Measurements from ENCODE around the gene ARHGAP23. TPM values are rescaled to one million over a fixed set of nuclear protein-coding genes. Genes with fewer than 3 reads are reported as not detected.
A peak's percentile ranks its signal among the peaks of the same experiment; 100 is the strongest.

ARHGAP23 gene
- total and polyA plus RNA-seq, 2 donors (not counting 3 experiments of a cell fraction or from before 2014, with no cell fraction given), result 25.4 to 190 TPM

DNA sequence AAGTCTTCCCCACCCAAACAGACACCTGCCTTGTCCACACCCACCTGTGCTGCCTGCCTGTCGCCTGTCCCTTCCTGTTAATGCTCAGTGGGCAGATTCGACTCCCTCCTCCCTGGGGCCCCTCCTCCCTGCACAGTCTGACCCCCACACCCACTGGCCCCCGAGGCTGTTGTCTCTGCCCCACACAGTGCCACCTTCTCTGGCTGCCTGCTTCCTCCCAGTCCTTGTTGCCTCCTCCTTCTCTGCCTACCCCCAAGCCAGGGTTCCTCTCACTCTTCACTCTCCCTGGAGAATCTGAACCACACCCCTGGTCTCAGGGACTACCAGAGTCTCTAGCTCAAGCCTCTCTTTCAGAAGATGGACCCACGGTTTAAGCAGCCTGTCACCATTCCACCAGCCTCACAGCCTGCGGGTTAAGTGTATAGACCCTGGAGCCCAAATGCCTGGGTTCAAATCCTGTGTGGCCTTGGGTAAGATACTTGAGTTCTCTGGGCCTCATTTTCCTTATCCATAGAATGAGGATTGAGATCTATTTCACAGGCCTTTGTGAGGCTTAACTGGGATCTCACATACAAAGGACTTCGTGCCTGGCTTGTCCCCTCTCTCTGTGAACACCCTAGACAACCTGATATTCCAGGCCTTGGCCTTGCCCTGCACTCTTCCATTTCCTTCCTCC, 3.8 kb upstream of the ARHGAP23 start:
- H3K79me2 ChIP-seq (ENCODE audit: control insufficient read depth, insufficient read depth, low read length), result peaks cover 23% of the 10 kb centered on the region
- H3K4me1 ChIP-seq (ENCODE audit: control insufficient read depth, extremely low read depth, insufficient read depth, low read length), result peaks cover 47% of the 10 kb centered on the region
- DNase-seq (ENCODE audit: low read depth, low spot score), result no peak
- TF ChIP-seq GATA2 (IDR thresholded peaks at IDR 0.05; ENCODE audit: insufficient read depth, insufficient read length, low read depth, low read length), result no peak
- no peak for TF ChIP-seq EZH2 (IDR thresholded peaks at IDR 0.05; ENCODE audit: borderline replicate concordance, low read depth, low read length, severe bottlenecking)
- no peak for TF ChIP-seq JUN (IDR thresholded peaks at IDR 0.05; ENCODE audit: borderline replicate concordance, insufficient read depth, insufficient read length, low read depth)
- TF ChIP-seq, protein P1, sequence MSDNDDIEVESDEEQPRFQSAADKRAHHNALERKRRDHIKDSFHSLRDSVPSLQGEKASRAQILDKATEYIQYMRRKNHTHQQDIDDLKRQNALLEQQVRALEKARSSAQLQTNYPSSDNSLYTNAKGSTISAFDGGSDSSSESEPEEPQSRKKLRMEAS (IDR thresholded peaks at IDR 0.05; ENCODE audit: insufficient read depth, insufficient read length), result no peak
- no peak for TF ChIP-seq POLR2A (IDR thresholded peaks at IDR 0.05; ENCODE audit: low read depth, low read length)
- TF ChIP-seq MYC (IDR thresholded peaks at IDR 0.05; ENCODE audit: low read depth, low read length), result no peak
- peaks cover 4 to 6% of the 10 kb centered on the region in 2 experiments for H3K27me3 ChIP-seq (ENCODE audit: control insufficient read depth in 2 of 2, insufficient read depth in 2 of 2, low read length in 2 of 2)
- no peaks in the 10 kb centered on the region for H4K20me1 ChIP-seq (replicated peaks; ENCODE audit: control insufficient read depth, extremely low read depth, insufficient read depth, low read length)
- dilution Hi-C loops (cut with MboI; ENCODE audit: extremely low pct_ligation_motif_present, low sequenced_read_pairs) (no loop called here), intact Hi-C loops (cut with micrococcal nuclease) (loop anchor here (2.0 kb wide), 1 partner anchor 60 kb away; no protein-coding TSS in a partner anchor)
- H3K4me2 ChIP-seq (ENCODE audit: insufficient read depth, low read length), result peak overlapping the region; percentile 20
- FAIRE-seq, result no peak
- no peak overlapping the region for H3K4me3 ChIP-seq (replicated peaks in 1 of 3; ENCODE audit: insufficient read depth in 1 of 3, low read depth in 1 of 3, low read length in 3 of 3)
- peak overlapping the region; percentile 69 for H2AFZ ChIP-seq (ENCODE audit: low read depth, low read length)
- H3K36me3 ChIP-seq (ENCODE audit: control insufficient read depth in 2 of 2, extremely low read depth in 1 of 2, insufficient read depth in 2 of 2, low read length in 2 of 2), result no peaks in the 10 kb centered on the region
- no peaks in the 10 kb centered on the region for H3K9me3 ChIP-seq (replicated peaks; ENCODE audit: control insufficient read depth, insufficient read depth, low read length)
- ChIA-PET POLR2A (interaction anchor here (0.6 to 1.3 kb wide), 4 partner anchors 10 to 85 kb away, joined by 3 read pairs; no protein-coding TSS in a partner anchor), CTCF (interaction anchor here (0.5 to 9.7 kb wide), 39 partner anchors 8 to 243 kb away, joined by 3 to 96 read pairs (median 7); no protein-coding TSS in a partner anchor)
- H3K9ac ChIP-seq (replicated peaks; ENCODE audit: extremely low read depth, insufficient read depth, low read length), result peak overlapping the region; percentile 55
- no peaks in the 10 kb centered on the region for H3K9me1 ChIP-seq (replicated peaks; ENCODE audit: control insufficient read depth, extremely low read depth, insufficient read depth, low read length)
- no TSS peak for BruUV-seq (replicated peaks)
- H3K27ac ChIP-seq (ENCODE audit: insufficient read depth, low read depth, low read length), result peak overlapping the region; percentile 94

DNA sequence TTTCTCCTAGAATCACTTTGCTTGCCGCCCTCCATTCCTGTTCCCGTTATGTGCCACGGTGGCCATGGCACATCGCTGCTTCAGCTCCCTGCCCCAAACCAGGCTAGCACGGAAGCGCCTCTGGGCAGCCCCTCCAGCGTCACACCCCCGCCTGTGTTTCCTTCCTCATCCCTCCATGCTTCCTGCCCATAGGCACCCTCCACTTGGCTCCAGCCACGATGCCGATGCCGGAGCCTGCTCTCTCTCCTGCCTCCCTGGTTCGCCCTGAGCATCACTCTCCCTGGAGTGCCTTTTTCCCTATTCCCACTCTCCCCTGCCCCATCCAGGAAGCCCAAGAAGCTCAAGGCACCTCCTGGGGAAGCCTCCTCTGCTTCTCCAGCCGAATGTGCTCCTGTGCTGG, 3.2 kb upstream of the ARHGAP23 start:
- CTCF ChIA-PET, result interaction anchor here (0.8 to 9.7 kb wide), 12 partner anchors 10 to 159 kb away, joined by 3 to 96 read pairs (median 8); no protein-coding TSS in a partner anchor
- H3K27me3 ChIP-seq (ENCODE audit: control insufficient read depth in 2 of 2, insufficient read depth in 2 of 2, low read length in 2 of 2), result peaks cover 0 to under 1% of the 10 kb centered on the region in 2 experiments
- H4K20me1 ChIP-seq (replicated peaks; ENCODE audit: control insufficient read depth, extremely low read depth, insufficient read depth, low read length), result no peaks in the 10 kb centered on the region
- DNase-seq (ENCODE audit: low read depth, low spot score) (peak; percentile 49), FAIRE-seq (no peak)
- POLR2A ChIA-PET, result interaction anchor here (0.6 to 1.3 kb wide), 3 partner anchors 10 to 382 kb away, joined by 3 to 5 read pairs (median 3); no protein-coding TSS in a partner anchor
- peak overlapping the region; percentile 94 for H3K27ac ChIP-seq (ENCODE audit: insufficient read depth, low read depth, low read length)
- dilution Hi-C loops (cut with MboI; ENCODE audit: extremely low pct_ligation_motif_present, low sequenced_read_pairs), result no loop called here
- H3K9me3 ChIP-seq (replicated peaks; ENCODE audit: control insufficient read depth, insufficient read depth, low read length), result no peaks in the 10 kb centered on the region
- H3K79me2 ChIP-seq (ENCODE audit: control insufficient read depth, insufficient read depth, low read length), result peaks cover 29% of the 10 kb centered on the region
- no peak overlapping the region for H3K4me3 ChIP-seq (replicated peaks in 1 of 3; ENCODE audit: insufficient read depth in 1 of 3, low read depth in 1 of 3, low read length in 3 of 3)
- TF ChIP-seq POLR2AphosphoS5 (IDR thresholded peaks at IDR 0.05; ENCODE audit: insufficient read depth, low read depth, low read length), result peak; percentile 32
- no peak for TF ChIP-seq GATA2 (IDR thresholded peaks at IDR 0.05; ENCODE audit: insufficient read depth, insufficient read length, low read depth, low read length)
- TF ChIP-seq JUN (IDR thresholded peaks at IDR 0.05; ENCODE audit: borderline replicate concordance, insufficient read depth, insufficient read length, low read depth), result no peak
- H2AFZ ChIP-seq (ENCODE audit: low read depth, low read length), result peak overlapping the region; percentile 69
- intact Hi-C loops (cut with micrococcal nuclease), result loop anchor here (1.0 to 2.0 kb wide), 3 partner anchors 26 to 112 kb away; no protein-coding TSS in a partner anchor
- H3K4me2 ChIP-seq (ENCODE audit: insufficient read depth, low read length), result peak overlapping the region; percentile 28
- peaks cover 53% of the 10 kb centered on the region for H3K4me1 ChIP-seq (ENCODE audit: control insufficient read depth, extremely low read depth, insufficient read depth, low read length)
- BruUV-seq (replicated peaks), result no TSS peak
- no peaks in the 10 kb centered on the region for H3K36me3 ChIP-seq (ENCODE audit: control insufficient read depth in 2 of 2, extremely low read depth in 1 of 2, insufficient read depth in 2 of 2, low read length in 2 of 2)
- H3K9ac ChIP-seq (replicated peaks; ENCODE audit: extremely low read depth, insufficient read depth, low read length), result peak overlapping the region; percentile 55
- H3K9me1 ChIP-seq (replicated peaks; ENCODE audit: control insufficient read depth, extremely low read depth, insufficient read depth, low read length), result no peaks in the 10 kb centered on the region
